ENCODE measurements around the gene SFSWAP. TPM values are rescaled to one million over a fixed set of nuclear protein-coding genes. Genes with fewer than 3 reads are reported as not detected.

Gene SFSWAP
- total and polyA plus RNA-seq, 2 of the 8 experiments (the other 6 are each of a cell fraction or from before 2014, with no cell fraction given) = 36.5 to 49.5 TPM

GRCh38 chr12:131832321-131833231 is 121.7 kb downstream of the SFSWAP start:
- H4K20me1 ChIP-seq (replicated peaks in 1 of 2; ENCODE audit: control insufficient read depth in 1 of 2, insufficient read depth in 2 of 2, low read length in 2 of 2) = peaks cover 7 to 31% of the 10 kb centered on the region in 2 experiments
- H3K27me3 ChIP-seq (replicated peaks in 1 of 4; ENCODE audit: control insufficient read depth in 3 of 4, extremely low read depth in 1 of 4, insufficient read depth in 3 of 4, low read length in 3 of 4) = peaks cover 2 to 17% (median 11%) of the 10 kb centered on the region in 4 experiments; a peak in 6 of 7 replicates
- H3K56ac ChIP-seq (replicated peaks; ENCODE audit: insufficient read length, low read depth, low read length) = no peak overlapping the region
- no peak overlapping the region for H2BK120ac ChIP-seq (replicated peaks; ENCODE audit: low read depth, low read length)
- no peak overlapping the region for H2BK20ac ChIP-seq (ENCODE audit: low read length)
- CTCF ChIA-PET (ENCODE audit: partially characterized antibody) = interaction anchor here (0.7 to 1.5 kb wide), 5 partner anchors 8 to 45 kb away, joined by 3 to 5 read pairs (median 4); no protein-coding TSS in a partner anchor
- H3K9ac ChIP-seq (replicated peaks in 1 of 4; ENCODE audit: extremely low read depth in 1 of 4, low read depth in 3 of 4, low read length in 3 of 4) = no peak overlapping the region
- TF ChIP-seq KDM1A (IDR thresholded peaks at IDR 0.05; ENCODE audit: borderline replicate concordance, low read length) = peak; percentile 19; the same call in 1 of the 2 replicates
- TF ChIP-seq SP1 (IDR thresholded peaks at IDR 0.05; ENCODE audit: low read depth, low read length) = no peak
- no peak overlapping the region for H3K23ac ChIP-seq (ENCODE audit: insufficient read length)
- peaks cover 0 to 23% (median 15%) of the 10 kb centered on the region in 4 experiments; a peak in 6 of 7 replicates for H3K4me1 ChIP-seq (replicated peaks in 1 of 4; ENCODE audit: control insufficient read depth in 3 of 4, insufficient read depth in 4 of 4, low read length in 3 of 4)
- no peak overlapping the region for H3K4me2 ChIP-seq (ENCODE audit: insufficient read depth in 1 of 2, low read depth in 2 of 2, low read length in 2 of 2)
- no peak overlapping the region for H3K27ac ChIP-seq (ENCODE audit: low read depth, low read length)
- FAIRE-seq (no peak), DNase-seq (ENCODE audit: low read depth in 1 of 2, low spot score in 2 of 2) (no peak)
- peak overlapping the region; percentile 39; the same call in 1 of the 2 replicates for H2BK12ac ChIP-seq (ENCODE audit: low read depth, low read length)
- POLR2A ChIA-PET (ENCODE audit: partially characterized antibody) = interaction anchor here (0.6 to 1.5 kb wide), 3 partner anchors 22 to 123 kb away, joined by 3 read pairs; no protein-coding TSS in a partner anchor
- no peak overlapping the region for H2AFZ ChIP-seq (ENCODE audit: low read length)
- no peak overlapping the region; the same call in 1 of the 2 replicates for H4K8ac ChIP-seq (ENCODE audit: extremely low read depth, insufficient read depth, low read length)
- peak overlapping the region; percentile 30 for H4K91ac ChIP-seq (replicated peaks; ENCODE audit: insufficient read length, low read length)
- no peak overlapping the region for H3K18ac ChIP-seq (ENCODE audit: extremely low read depth, low read length)
- H3K79me2 ChIP-seq (ENCODE audit: control insufficient read depth in 1 of 2, insufficient read depth in 2 of 2, low read length in 2 of 2) = peaks cover 0 to 30% of the 10 kb centered on the region in 2 experiments; a peak in 2 of 4 replicates
- H3K36me3 ChIP-seq (ENCODE audit: control insufficient read depth in 2 of 4, insufficient read depth in 4 of 4, low read length in 3 of 4) = no peaks in the 10 kb centered on the region; a peak in 1 of 8 replicates
- 0 out of 2 replicates have a peak overlapping the region, but pooled peaks have one; percentile 19 for H2BK15ac ChIP-seq (ENCODE audit: low read length)
- H3K23me2 ChIP-seq (ENCODE audit: low read depth, low read length) = peaks cover 16% of the 10 kb centered on the region; the same call in 1 of the 2 replicates
- peak overlapping the region; percentile 84; the same call in 1 of the 2 replicates for H2AK5ac ChIP-seq (ENCODE audit: low read depth, low read length)
- no peak overlapping the region for H3K4ac ChIP-seq (replicated peaks; ENCODE audit: insufficient read length, low read depth, low read length)
- H3K14ac ChIP-seq (ENCODE audit: insufficient read length) = no peak overlapping the region
- no peak overlapping the region for H3K4me3 ChIP-seq (ENCODE audit: extremely low read depth in 1 of 4, insufficient read depth in 2 of 4, low read depth in 3 of 4, low read length in 4 of 4)
- H4K5ac ChIP-seq (ENCODE audit: insufficient read length, low read depth, low read length) = no peak overlapping the region
- H2BK5ac ChIP-seq (ENCODE audit: low read depth, low read length) = no peak overlapping the region; the same call in 1 of the 2 replicates
- H3K79me1 ChIP-seq (ENCODE audit: low read depth, low read length) = peaks cover 4% of the 10 kb centered on the region; the same call in 1 of the 2 replicates
- WGBS, 2 experiments (ENCODE audit: extremely low coverage in 1 of 2, insufficient coverage in 1 of 2, insufficient read length in 1 of 2, insufficient replicate concordance in 2 of 2, low coverage in 1 of 2, low lambda C conversion rate in 2 of 2, missing lambda C conversion rate in 1 of 2) = 80% methylated on average over 29 of the region's 31 CpGs; no CpG with 5 or more reads in 1 of the 2 experiments
- H3K9me3 ChIP-seq (ENCODE audit: insufficient read depth in 2 of 2, low read depth in 1 of 2, low read length in 1 of 2) = no peaks in the 10 kb centered on the region
